ENCODE measurements around the gene RNF149.
"Not testable (repeated sequence)": the region's sequence is repeated elsewhere in the genome, so short reads cannot be mapped to it uniquely, and the experiment has no call there.

The RNF149 gene

GRCh38 chr2:101308432-101309210 lies at the start of gene RNF149:
Gene RNF149, minus strand, starts transcription at chr2:101308701. Its CDS starts 113 bp downstream, at chr2:101308588.
- DNase-seq (ENCODE audit: extremely low spot score, insufficient read length, low read depth) (peak; percentile 92), FAIRE-seq (peak; percentile 83)

DNA sequence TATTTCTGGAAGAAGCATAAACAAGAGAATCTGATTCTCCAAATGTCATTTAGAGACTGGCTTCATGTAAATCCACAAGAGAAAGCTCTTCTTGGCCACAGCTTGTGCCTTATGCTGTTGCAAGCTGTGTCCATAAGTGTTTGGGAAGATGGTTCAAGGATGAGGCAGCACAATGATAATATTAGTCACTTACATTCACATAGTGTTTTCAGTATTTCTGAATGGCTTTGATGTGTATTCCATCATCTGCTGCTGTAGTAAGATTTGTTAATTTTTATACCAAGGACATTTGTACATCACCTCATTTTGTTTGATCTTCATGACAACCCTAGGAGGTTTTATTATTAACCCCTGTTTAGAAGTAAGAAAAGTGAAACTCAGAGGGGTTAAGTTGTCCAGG lies 48.9 kb upstream of the RNF149 start:
- no peak for DNase-seq (ENCODE audit: extremely low spot score, insufficient read length, low read depth)

GRCh38 chr2:101356521-101356920 lies 48.0 kb upstream of the RNF149 start:
- no peak for DNase-seq (ENCODE audit: extremely low spot score, insufficient read length, low read depth)
- no peak for FAIRE-seq

More for the DNA sequence above, 48.9 kb upstream of the RNF149 start:
- FAIRE-seq, result no peak

- no peak for DNase-seq (ENCODE audit: extremely low spot score, insufficient read length, low read depth)
- FAIRE-seq, result no peak
Measured at GRCh38 chr2:101356055-101356454, 47.6 kb upstream of the RNF149 start.

GRCh38 chr2:101355401-101356054 lies 47.0 kb upstream of the RNF149 start:
- FAIRE-seq (no peak), DNase-seq (ENCODE audit: extremely low spot score, insufficient read length, low read depth) (no peak)

DNA sequence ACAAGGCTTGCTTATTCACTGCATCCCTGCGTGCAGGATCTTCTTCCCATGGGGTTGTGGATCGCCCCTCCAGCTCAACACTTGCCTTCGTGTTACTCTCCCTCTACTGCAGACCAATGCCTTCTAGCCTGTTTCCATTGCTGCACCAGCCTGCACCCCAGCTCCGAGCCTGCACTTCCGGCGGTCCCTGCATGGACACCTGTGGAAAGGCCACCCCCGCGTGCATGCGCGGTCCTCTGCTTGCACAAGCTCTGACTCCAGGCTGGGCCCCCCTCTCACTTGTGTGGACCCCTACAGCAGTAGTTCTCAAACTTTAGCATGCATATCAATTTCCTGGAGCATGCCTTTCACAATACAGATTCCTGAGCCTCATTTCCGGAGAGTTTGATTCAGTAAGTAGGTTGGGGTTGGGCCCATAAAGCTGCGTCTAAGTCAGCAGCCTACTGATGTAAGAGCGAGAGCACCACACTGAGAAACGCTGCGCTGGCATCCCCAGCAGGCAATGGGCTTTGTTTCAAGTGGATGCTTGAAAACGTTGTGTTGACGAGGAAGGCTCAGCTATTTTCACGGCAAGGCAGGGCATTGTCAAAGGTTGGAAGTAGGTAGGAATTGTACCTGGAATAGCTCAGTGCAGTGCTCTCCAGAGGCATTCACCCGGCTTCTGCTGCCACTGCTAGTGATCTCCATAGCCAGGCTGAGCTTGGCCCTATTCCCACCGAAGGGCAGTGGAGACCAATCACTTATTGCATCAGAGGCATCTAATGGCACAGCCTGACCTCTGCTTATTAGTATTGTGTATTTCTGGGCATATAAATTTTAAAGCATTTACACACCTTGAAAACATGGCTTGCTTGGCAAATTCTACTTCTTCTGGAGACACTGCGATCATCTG lies 46.2 kb upstream of the RNF149 start:
- no peak for FAIRE-seq
- DNase-seq (ENCODE audit: extremely low spot score, insufficient read length, low read depth), result no peak

- FAIRE-seq; DNase-seq (ENCODE audit: extremely low spot score, insufficient read length, low read depth): not testable (repeated sequence)
Measured at GRCh38 chr2:101352631-101353030, 44.1 kb upstream of the RNF149 start.

- no peak for FAIRE-seq
Measured at GRCh38 chr2:101351207-101351606, 42.7 kb upstream of the RNF149 start.

DNA sequence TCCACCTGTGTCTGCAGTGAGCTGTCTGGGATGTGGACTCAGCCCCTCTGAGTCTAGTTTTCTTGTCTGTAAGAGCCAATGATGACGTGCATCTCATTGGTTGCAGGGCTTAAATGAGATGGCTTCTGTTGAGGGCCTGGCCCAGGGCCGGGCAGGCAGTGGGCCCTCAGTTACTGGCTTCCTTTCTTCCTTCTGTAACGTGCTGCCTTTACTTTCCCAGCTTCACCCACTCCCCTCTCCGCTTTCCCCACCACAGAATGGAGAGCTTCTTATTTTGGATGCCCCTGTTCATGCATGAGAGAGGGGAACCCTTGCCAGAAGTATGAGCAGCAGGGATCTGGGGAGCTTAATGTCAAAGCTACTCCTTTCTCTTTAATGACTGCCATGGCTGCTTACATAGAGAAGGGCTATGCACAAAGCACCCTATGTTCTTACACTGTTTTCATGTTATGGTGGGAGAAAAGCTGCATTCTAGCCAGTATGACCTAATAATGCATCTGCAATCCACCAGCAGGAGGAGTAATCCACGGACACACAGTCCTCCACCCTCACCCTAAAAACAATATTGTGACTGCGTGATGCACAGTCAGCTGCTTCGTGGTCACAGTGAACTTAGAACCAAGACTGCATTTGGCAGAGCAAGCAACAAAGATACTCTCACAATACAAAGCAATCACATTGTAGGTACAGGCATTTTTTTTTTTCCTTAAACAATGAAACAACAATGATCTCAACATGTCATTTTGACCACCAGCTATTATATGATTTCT lies 41.6 kb upstream of the RNF149 start:
- FAIRE-seq, result no peak

More at GRCh38 chr2:101351207-101351606, 42.7 kb upstream of the RNF149 start:
- no peak for DNase-seq (ENCODE audit: extremely low spot score, insufficient read length, low read depth)

GRCh38 chr2:101348883-101349282 lies 40.4 kb upstream of the RNF149 start:
- DNase-seq (ENCODE audit: extremely low spot score, insufficient read length, low read depth) (no peak), FAIRE-seq (no peak)

More for the DNA sequence above, 41.6 kb upstream of the RNF149 start:
- no peak for DNase-seq (ENCODE audit: extremely low spot score, insufficient read length, low read depth)

DNA sequence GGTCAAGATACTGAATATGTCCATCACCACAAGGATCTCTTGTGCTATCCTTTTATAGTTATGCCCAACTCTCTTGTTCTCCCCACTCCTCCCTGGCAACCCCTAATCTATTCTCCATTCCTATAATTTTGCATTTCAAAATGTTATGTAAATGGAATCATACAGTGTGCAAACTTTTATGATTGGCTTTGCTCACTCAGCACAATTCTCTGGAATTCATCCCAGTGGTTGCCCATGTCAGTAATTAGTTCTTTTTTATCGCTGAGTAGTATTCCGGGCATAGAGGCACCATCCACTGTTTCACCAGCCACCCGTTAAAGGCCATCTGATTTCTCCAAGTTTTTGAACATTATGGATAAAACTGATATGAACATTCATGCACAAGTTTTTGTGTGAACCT lies 38.4 kb upstream of the RNF149 start:
- no peak for FAIRE-seq
- DNase-seq (ENCODE audit: extremely low spot score, insufficient read length, low read depth), result no peak

DNA sequence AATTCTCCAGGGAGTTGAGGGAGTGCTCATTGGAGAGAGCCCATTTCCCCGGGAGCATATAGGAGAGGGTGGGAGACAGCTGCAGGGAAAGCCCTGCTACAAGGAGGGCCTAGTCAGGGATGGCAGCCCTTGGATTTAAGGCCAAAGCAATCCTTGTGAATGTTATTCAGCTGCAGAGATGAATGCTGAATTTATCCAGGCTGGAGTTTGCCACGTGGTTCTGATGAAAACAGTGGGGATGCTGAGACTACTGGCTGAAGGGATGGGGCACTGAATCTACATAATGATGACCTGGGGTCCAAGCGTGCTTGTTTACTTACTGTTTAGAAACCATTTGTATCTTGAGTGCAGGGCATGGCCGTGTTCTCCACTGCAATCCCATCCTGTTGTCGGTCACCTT lies 35.6 kb upstream of the RNF149 start:
- DNase-seq (ENCODE audit: extremely low spot score, insufficient read length, low read depth), result no peak
- no peak for FAIRE-seq

DNA sequence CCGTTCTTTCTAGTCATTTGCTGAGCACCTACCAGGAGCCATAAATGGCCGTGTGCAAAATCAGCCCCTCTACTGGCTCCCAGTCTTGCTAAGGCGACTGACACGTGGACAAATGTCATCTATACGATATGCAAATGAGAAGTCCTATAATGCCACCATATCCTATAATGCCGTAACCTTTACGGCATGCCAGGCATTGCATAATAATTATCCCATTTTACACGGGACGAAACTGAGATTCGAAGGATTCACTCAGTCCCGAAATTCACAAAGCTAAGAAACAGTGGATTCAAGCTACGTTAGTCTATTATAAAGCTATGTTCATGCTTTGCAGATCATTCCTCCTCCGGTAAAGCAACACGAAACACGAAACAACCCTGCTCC lies 34.1 kb upstream of the RNF149 start:
- FAIRE-seq, result no peak
- no peak for DNase-seq (ENCODE audit: extremely low spot score, insufficient read length, low read depth)

DNA sequence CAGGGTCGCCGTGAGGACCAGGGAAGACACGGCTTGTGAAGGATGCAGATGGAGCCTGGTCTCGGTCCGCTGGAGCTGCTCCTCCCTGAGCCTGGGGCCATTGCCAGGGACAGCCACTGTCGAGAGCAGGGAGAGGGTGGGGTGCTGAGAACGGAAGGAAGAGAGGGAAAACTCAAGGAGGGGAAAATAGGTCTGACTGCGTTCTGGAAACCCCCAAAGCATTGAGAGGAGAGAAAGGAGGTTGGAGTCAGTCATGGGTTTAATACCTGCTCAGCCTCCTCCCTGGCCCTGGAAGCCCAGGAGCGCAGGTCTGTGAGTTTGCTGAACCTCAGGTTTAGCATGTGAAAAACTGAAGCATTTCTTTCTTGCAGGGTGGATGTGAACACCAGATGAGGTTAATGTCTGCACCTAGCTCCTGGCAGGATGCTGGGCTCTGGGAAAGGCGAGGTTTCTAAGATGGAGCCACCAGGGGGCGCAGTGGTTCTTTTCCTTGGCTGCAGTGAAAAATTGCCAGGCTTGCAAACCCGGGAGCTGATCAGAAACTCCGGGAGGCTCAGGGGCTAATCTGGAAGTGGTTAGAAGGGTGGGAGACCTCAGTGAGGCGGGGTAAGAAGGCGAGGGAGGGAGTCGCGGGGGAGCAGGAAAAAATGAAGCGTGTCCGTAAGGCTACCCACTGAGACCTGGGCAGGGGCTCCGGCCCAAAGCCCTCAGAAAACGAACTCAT lies 33.6 kb upstream of the RNF149 start:
- DNase-seq (ENCODE audit: extremely low spot score, insufficient read length, low read depth) (peak; percentile 48), FAIRE-seq (peak; percentile 49)

DNA sequence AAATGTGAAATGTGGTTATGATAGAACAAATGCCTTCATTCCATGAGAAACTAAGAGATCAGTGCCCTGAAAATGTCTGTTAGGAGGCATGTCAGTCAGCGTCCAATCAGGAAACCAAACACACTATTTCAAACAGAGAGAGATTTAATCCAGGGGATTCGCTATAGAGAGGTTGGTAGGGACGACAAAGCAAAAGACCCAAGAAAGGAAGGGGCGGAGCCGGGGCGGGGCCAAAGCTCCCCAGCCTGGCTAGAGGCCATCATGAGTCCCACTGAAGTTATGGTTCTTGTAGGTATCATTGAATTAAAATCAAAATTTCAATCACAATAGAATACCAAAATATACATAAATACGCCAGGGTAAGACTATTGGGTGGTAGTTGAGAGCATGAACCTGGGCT lies 32.9 kb upstream of the RNF149 start:
- no peak for FAIRE-seq

GRCh38 chr2:101340141-101340551 lies 31.6 kb upstream of the RNF149 start:
- DNase-seq (ENCODE audit: extremely low spot score, insufficient read length, low read depth), result no peak
- FAIRE-seq, result no peak

More for the DNA sequence above, 32.9 kb upstream of the RNF149 start:
- no peak for DNase-seq (ENCODE audit: extremely low spot score, insufficient read length, low read depth)

DNA sequence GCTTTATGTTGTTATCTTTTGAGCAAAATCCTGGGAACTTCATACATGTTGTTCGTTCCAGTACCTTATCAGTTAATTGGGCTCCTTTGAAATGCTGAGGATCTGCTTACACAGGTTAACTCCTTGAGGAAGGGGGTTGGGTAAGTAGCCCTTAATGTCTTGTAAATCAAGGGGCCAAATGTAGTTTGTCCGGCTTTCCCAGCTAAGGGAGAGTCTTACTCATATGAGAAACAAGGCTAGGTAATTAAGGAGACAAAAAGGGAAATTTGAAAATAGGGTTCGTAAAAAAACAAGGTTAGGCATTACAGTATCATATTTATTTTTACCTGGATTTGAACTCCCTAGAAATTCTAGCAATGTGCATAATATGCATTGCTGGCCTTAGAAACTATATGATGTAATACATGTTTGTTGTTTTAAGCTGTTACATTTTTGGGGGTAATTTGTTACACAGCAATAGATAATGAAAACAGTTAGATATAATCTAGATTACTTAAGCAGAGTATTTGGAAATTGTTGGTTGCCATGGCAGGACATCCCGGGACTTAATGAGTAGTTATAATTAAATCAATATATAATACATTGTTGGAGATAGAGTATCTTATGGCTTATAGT lies 30.9 kb upstream of the RNF149 start:
- FAIRE-seq, result no peak

DNA sequence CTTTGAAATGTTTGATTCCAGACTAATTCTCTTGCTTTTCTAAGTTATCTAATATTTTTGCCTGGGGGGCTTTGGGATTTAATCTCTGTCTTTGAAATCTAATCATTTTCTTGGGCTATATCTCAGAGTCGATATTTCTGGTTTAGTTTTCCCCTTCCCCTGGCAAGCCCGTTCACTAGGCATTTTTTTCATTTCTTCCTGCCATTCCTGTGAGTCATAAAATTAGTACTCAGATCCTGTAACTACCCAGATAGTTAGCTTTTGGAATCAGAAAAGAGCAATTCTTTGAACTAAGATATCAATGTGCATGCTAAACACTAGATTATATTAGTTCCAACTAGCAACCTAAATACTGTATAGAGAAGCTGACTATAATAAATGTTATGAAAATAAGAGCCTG lies 29.4 kb upstream of the RNF149 start:
- DNase-seq (ENCODE audit: extremely low spot score, insufficient read length, low read depth), result no peak
- FAIRE-seq, result no peak

More for the DNA sequence above, 30.9 kb upstream of the RNF149 start:
- DNase-seq (ENCODE audit: extremely low spot score, insufficient read length, low read depth), result no peak
